Glutamatergic neuron (in vitro differentiated cells): ENCODE data around the gene ZNF606. TPM values are rescaled to one million over a fixed set of nuclear protein-coding genes. Genes with fewer than 3 reads are reported as not detected.

Experiments
- DNase-seq: peaks from one replicate; pipeline ENCODE4 v3.0.0; 2022
- H3K27ac Mint-ChIP-seq: one replicate; pipeline ENCODE4 v1.8.0; 2020; ENCODE audit warnings: mild to moderate bottlenecking, mixed read lengths, inconsistent platforms; ENCODE audit not compliant: unreplicated experiment
- H3K27me3 Mint-ChIP-seq: one replicate; pipeline ENCODE4 v1.8.0; 2020; ENCODE audit warnings: mild to moderate bottlenecking, moderate library complexity, mixed read lengths, inconsistent platforms; ENCODE audit not compliant: unreplicated experiment
- H3K36me3 Mint-ChIP-seq: one replicate; pipeline ENCODE4 v1.8.0; 2020; ENCODE audit warnings: mild to moderate bottlenecking, mixed read lengths, inconsistent platforms; ENCODE audit not compliant: unreplicated experiment
- H3K4me1 Mint-ChIP-seq: one replicate; pipeline ENCODE4 v1.8.0; 2020; ENCODE audit warnings: mild to moderate bottlenecking, low read depth, mixed read lengths, inconsistent platforms; ENCODE audit not compliant: unreplicated experiment
- H3K4me3 Mint-ChIP-seq: one replicate; pipeline ENCODE4 v1.8.0; 2020; ENCODE audit warnings: mild to moderate bottlenecking, mixed read lengths, inconsistent platforms; ENCODE audit not compliant: unreplicated experiment
- H3K9me3 Mint-ChIP-seq: one replicate; pipeline ENCODE4 v1.8.0; 2020; ENCODE audit warnings: mild to moderate bottlenecking, moderate library complexity, mixed read lengths, inconsistent platforms; ENCODE audit not compliant: unreplicated experiment
- total RNA-seq: library from RNA; stranded (reverse); fragmentation: NEBNext Ultra II Directional; extraction: Animal tissue kit (Norgen Biotek cat#: 25700); gene quantifications from one replicate; pipeline ENCODE4 v1.2.1, GENCODE V29; 2021; ENCODE audit not compliant: unreplicated experiment
- TF ChIP-seq, protein P1 (sequence below): fragments of 200-600 bp; sonication (generic); IDR thresholded peaks from one replicate; pipeline ENCODE4 v1.5.0; 2021; ENCODE audit not compliant: partially characterized antibody, unreplicated experiment

Gene ZNF606
- total RNA-seq, 1 donor from 2014 or later = 58.2 TPM

DNA sequence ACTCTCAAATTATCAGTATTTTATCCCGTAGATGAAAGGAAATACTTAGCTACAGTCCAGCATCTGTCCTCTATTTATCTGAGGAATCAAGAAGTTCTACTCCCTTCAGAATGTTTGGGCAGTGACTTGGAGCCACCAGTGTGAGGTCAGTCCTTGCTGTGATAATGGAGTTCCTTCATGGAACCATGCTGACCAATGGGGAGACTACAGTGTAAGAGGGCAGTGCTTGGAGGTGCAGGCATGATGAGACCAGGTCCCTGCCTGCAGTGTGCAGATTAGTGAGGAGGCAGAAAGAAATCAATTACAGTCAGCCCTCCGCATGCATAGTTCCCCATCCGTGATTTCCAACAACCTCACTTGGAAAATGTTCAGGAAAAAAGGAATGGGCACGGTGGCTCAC lies 28.2 kb downstream of the ZNF606 start, which contains the start of gene C19orf18:
Gene C19orf18, minus strand, starts transcription at position 101 of the 400 bp plus-strand sequence. CDS start 102 bp downstream, outside the sequence.
- TF ChIP-seq, protein P1, sequence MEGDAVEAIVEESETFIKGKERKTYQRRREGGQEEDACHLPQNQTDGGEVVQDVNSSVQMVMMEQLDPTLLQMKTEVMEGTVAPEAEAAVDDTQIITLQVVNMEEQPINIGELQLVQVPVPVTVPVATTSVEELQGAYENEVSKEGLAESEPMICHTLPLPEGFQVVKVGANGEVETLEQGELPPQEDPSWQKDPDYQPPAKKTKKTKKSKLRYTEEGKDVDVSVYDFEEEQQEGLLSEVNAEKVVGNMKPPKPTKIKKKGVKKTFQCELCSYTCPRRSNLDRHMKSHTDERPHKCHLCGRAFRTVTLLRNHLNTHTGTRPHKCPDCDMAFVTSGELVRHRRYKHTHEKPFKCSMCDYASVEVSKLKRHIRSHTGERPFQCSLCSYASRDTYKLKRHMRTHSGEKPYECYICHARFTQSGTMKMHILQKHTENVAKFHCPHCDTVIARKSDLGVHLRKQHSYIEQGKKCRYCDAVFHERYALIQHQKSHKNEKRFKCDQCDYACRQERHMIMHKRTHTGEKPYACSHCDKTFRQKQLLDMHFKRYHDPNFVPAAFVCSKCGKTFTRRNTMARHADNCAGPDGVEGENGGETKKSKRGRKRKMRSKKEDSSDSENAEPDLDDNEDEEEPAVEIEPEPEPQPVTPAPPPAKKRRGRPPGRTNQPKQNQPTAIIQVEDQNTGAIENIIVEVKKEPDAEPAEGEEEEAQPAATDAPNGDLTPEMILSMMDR = no peak
- no peak within 1 kb of the TSS for H3K4me3 Mint-ChIP-seq
- peaks cover 12% of the 10 kb centered on the region for H3K27me3 Mint-ChIP-seq
- peak within 1 kb of the TSS; percentile 38 for H3K27ac Mint-ChIP-seq
- DNase-seq = no peak
- peaks cover 72% of the 10 kb centered on the region for H3K36me3 Mint-ChIP-seq
- peaks cover 46% of the 10 kb centered on the region for H3K9me3 Mint-ChIP-seq
- H3K4me1 Mint-ChIP-seq = no peaks in the 10 kb centered on the region

DNA sequence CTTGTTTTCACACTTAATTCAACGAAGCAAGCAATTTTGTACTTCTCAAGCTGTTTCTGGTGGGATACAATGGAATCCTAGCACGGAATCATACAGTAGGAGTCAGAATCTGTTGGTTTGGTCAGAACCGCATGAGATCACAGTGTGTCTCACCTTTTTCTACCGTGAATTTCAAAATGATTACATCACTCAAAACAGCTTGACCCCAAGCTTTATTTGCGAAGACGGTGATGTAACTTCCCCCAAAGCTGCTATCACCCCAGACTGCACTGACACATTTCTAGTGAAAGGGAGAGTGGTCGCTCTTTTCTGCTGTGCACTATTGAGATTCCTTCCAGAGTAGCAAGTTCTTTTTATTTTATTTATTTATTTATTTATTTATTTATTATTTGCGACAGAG lies 37.9 kb downstream of the ZNF606 start:
- Mint-ChIP-seq H3K36me3 (peaks cover 26% of the 10 kb centered on the region), H3K4me3 (no peak overlapping the region), H3K4me1 (no peaks in the 10 kb centered on the region), H3K27me3 (peaks cover 8% of the 10 kb centered on the region), H3K27ac (no peak overlapping the region), H3K9me3 (peaks cover 13% of the 10 kb centered on the region)
- DNase-seq = no peak
- TF ChIP-seq, protein P1 = no peak

DNA sequence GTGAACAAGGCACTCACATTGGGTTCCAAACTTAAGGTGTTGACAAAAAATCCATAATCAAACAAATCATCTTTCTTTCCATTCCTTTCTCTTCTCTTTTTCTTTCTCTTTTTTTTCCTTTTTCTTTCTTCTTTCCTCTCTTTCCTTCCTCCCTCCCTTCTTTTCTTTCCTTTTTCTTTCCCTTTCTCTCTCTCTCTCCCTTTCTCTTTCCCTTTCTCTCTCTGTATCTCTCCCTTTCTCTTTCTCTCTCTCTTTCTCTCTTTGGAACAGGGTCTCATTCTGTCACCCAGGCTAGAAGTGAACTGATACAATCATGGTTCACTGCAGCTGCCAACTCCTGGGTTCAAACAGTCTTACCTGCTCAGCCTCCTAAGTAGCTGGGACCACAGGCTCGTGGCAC lies 40.8 kb downstream of the ZNF606 start:
- TF ChIP-seq, protein P1 = no peak
- DNase-seq = no peak
- Mint-ChIP-seq H3K27ac (no peak overlapping the region), H3K4me1 (no peaks in the 10 kb centered on the region), H3K4me3 (no peak overlapping the region), H3K27me3 (peaks cover 7% of the 10 kb centered on the region), H3K36me3 (peaks cover 23% of the 10 kb centered on the region), H3K9me3 (peaks cover 13% of the 10 kb centered on the region)

DNA sequence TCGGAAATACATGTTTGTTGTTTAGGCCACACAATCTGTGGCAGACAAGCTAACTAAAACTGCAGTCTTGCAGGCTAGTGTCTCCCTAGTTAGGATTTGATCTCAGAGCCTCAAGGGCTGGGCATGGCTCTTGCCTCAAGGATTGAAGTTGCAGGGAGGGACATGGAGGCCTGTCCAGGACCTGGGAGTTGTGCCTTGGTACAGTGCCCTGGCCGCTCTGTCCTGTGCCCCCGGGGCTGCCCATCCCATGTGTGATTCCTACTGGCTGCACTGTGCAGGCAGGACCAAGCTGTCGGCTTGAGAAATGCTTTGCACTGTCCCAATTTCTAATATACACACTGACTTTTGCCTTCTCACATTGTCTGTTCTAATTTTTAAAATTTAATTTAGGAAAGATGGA lies 47.6 kb downstream of the ZNF606 start:
- peaks cover 23% of the 10 kb centered on the region for H3K36me3 Mint-ChIP-seq
- TF ChIP-seq, protein P1 = no peak
- DNase-seq = no peak
- peaks cover 6% of the 10 kb centered on the region for H3K27me3 Mint-ChIP-seq
- H3K9me3 Mint-ChIP-seq = peaks cover 10% of the 10 kb centered on the region
- H3K27ac Mint-ChIP-seq = no peak overlapping the region
- H3K4me3 Mint-ChIP-seq = no peak overlapping the region
- H3K4me1 Mint-ChIP-seq = no peaks in the 10 kb centered on the region

DNA sequence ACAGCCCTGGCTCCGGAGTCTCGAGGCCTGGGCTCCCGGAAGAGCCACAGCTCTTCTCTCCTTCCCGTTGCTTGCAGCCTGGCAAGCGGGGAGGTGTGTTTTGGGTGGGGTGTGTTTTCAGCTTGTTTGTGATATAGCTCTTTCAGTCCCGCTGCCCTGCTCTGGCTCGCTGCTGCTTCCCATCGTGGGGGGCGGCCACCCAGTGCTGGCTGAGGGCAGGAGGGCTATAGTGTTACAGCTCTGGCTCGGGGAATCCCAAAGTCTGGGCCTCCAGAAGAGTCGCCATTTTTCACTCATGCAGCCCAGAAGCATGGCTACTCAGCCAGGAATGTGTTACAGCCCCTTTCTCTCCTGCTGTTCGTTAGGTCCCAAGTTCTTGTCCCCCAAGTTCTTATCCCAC lies 52.9 kb downstream of the ZNF606 start:
- Mint-ChIP-seq H3K27ac (no peak overlapping the region), H3K4me3 (no peak overlapping the region), H3K27me3 (peaks cover 7% of the 10 kb centered on the region), H3K4me1 (peaks cover 8% of the 10 kb centered on the region), H3K9me3 (peaks cover 8% of the 10 kb centered on the region), H3K36me3 (peaks cover 22% of the 10 kb centered on the region)
- DNase-seq = no peak
- TF ChIP-seq, protein P1 = no peak
